ENCODE results near the gene UQCRC1. TPM values are rescaled to one million over a fixed set of nuclear protein-coding genes. Genes with fewer than 3 reads are reported as not detected.
"Not testable (repeated sequence)": the region's sequence is repeated elsewhere in the genome, so short reads cannot be mapped to it uniquely, and the experiment has no call there.

UQCRC1 gene
- total RNA-seq, 2 donors from 2014 or later: 682 to 753 TPM

DNA sequence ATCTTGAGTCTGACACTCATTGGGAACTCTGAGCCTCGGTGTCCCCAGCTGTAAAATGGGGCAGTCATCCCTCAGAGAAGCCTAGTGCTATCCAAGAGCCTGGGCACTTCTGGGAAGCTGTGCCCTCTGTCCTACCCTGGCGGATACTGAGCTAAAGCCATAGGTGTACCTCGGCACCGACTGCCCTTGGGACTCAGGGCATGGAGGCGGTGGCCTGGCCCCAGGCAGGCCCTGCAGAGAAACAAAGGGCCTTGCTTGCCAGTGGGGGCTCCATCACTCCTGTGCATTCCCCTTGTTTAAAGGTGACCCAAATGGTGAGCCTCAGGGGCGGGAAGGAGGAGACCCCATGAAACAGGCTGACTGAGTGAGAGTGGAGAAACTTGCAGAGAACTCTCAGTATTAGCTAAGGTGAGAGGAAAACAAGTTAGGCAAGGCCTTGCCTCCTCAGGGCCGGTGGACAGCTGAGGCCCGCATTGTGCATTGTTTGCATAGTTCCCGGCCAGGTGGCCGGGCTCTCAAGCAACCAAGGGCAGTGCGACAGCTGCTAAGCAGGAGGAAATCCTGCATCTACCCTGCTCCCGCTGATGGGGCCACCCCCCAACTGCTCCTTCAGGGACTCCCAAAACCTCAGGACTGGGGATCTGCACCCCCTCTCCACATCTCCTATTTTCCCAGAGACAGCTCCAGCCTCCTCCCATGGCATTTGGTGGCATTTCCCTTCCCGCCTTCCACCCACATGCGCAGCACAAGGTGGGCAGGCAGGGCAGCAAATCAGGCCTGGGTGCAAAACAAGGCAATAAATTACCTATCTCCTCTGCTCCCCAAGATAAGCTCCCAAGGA is 57.1 kb downstream of the UQCRC1 start:
- intact Hi-C loops (cut with DNase I): no loop called here

DNA sequence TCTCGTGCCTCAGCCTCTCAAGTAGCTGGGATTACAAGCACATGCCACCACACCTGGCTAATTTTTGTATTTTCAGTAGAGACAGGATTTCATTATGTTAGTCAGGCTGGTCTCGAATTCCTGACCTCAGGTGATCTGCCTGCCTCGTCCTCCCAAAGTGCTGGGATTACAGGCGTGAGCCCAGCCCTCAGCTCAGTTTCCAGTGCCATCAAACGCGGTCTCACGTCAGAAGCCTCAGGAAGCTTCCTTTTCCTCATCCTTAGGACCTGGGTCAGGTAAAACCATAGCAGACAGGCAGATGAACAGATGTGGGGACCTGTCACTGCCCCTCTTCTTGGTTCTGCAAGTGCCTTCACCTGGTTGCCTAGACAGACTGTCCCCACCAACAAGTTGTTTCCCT is 57.8 kb downstream of the UQCRC1 start:
- H3K27ac ChIP-seq; H3K9ac ChIP-seq (ENCODE audit: low read depth in 2 of 2, low read length in 2 of 2); H3K4me1 ChIP-seq; DNase-seq; H3K4me3 ChIP-seq; intact Hi-C loops (cut with DNase I); H3K9me3 ChIP-seq; H3K36me3 ChIP-seq; H3K27me3 ChIP-seq: not testable (repeated sequence)

More for the DNA sequence above, 57.1 kb downstream of the UQCRC1 start:
- DNase-seq: no peak
- Histone ChIP-seq H3K4me3 (no peak overlapping the region), H3K27me3 (no peaks in the 10 kb centered on the region), H3K4me1 (peaks cover 3% of the 10 kb centered on the region), H3K36me3 (no peaks in the 10 kb centered on the region), H3K27ac (peak overlapping the region; percentile 38), H3K9me3 (no peaks in the 10 kb centered on the region), H3K9ac (ENCODE audit: low read depth in 2 of 2, low read length in 2 of 2) (peak overlapping the region in 1 of 2 donors; percentile 51)
- TF ChIP-seq, protein P1, sequence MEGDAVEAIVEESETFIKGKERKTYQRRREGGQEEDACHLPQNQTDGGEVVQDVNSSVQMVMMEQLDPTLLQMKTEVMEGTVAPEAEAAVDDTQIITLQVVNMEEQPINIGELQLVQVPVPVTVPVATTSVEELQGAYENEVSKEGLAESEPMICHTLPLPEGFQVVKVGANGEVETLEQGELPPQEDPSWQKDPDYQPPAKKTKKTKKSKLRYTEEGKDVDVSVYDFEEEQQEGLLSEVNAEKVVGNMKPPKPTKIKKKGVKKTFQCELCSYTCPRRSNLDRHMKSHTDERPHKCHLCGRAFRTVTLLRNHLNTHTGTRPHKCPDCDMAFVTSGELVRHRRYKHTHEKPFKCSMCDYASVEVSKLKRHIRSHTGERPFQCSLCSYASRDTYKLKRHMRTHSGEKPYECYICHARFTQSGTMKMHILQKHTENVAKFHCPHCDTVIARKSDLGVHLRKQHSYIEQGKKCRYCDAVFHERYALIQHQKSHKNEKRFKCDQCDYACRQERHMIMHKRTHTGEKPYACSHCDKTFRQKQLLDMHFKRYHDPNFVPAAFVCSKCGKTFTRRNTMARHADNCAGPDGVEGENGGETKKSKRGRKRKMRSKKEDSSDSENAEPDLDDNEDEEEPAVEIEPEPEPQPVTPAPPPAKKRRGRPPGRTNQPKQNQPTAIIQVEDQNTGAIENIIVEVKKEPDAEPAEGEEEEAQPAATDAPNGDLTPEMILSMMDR (IDR thresholded peaks at IDR 0.05): no peak

Small RNA genes within 50 kb of the gene (microRNA-seq; reads per million reads assigned to microRNA genes)
- gene MIR4793 (not detected), gene MIR6823 (not detected), gene MIR711 (not detected)

Other genes with a start within 250 kb of the UQCRC1 start
- not detected for gene FBXW12, start 237.4 kb downstream of the UQCRC1 start, total RNA-seq
- gene PLXNB1, start 179.6 kb downstream of the UQCRC1 start, total RNA-seq: 100 to 1,000 TPM in 1 of 2 donors, 10 to 100 TPM in 1; 70.6 to 131 TPM
- gene CCDC51, start 169.5 kb downstream of the UQCRC1 start, total RNA-seq: 10 to 100 TPM; 11.8 to 21.5 TPM
- gene TMA7, start 169.4 kb downstream of the UQCRC1 start, total RNA-seq: 100 to 1,000 TPM; 185 to 259 TPM
- 1 to 10 TPM; 3.2 to 8.6 TPM for gene ATRIP, start 162.9 kb downstream of the UQCRC1 start, total RNA-seq
- 100 to 1,000 TPM; 115 to 123 TPM for gene SHISA5, start 105.5 kb downstream of the UQCRC1 start, total RNA-seq
- gene PFKFB4, start 52.8 kb downstream of the UQCRC1 start, total RNA-seq: 10 to 100 TPM in 1 of 2 donors, 1 to 10 TPM in 1; 8.1 to 51.0 TPM
- gene UCN2, start 45.9 kb downstream of the UQCRC1 start, total RNA-seq: not detected
- 1 to 10 TPM; 3.8 to 5.1 TPM for gene COL7A1, start 14.3 kb downstream of the UQCRC1 start, total RNA-seq
- gene TMEM89, start 12.1 kb upstream of the UQCRC1 start, total RNA-seq: under 1 TPM in 1 of 2 donors, not detected in 1; 0.42 TPM
- gene SLC26A6, start 25.8 kb upstream of the UQCRC1 start, total RNA-seq: 100 to 1,000 TPM in 1 of 2 donors, 10 to 100 TPM in 1; 94.9 to 112 TPM
- 1 to 10 TPM; 1.3 to 2.0 TPM for gene CELSR3, start 53.2 kb upstream of the UQCRC1 start, total RNA-seq
- 10 to 100 TPM; 24.3 to 29.7 TPM for gene NCKIPSD, start 76.3 kb upstream of the UQCRC1 start, total RNA-seq
- 100 to 1,000 TPM; 101 to 134 TPM for gene IP6K2, start 107.6 kb upstream of the UQCRC1 start, total RNA-seq
- gene PRKAR2A, start 238.2 kb upstream of the UQCRC1 start, total RNA-seq: 100 to 1,000 TPM in 1 of 2 donors, 10 to 100 TPM in 1; 66.8 to 117 TPM